Activated T-cell treated with anti-CD3 and anti-CD28 coated beads, Interleukin-2, amount 50 U/mL, for 48 hours (primary cell): ENCODE data around the gene NAV2.

Source experiments
- DNase-seq, 2 experiments: peaks; one replicate each; pipeline ENCODE4 v3.0.0-alpha.2; 2020

NAV2 gene

GRCh38 chr11:20011307-20011951 is 298.8 kb downstream of the NAV2 start:
- DNase-seq, result no peak

- DNase-seq, result no peak
Observed at GRCh38 chr11:20013346-20014066, 300.9 kb downstream of the NAV2 start.

DNA sequence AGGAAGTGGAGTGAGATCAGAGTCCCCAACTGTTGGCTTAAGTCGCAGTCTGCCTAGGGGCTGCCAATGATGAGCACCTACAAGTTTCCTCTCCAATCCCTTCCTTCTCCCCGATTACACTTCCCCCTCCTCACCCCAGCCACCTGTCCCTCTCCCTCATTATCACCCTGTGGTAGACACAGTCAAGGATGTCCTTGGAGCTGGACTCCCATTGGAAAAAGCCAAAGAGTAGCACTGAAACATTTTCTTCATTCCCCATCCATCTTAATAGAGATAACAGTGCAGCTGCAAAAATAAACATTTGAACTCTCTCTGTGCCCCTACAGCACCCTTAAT is 301.4 kb downstream of the NAV2 start:
- no peak for DNase-seq

- DNase-seq, result no peak
Observed at GRCh38 chr11:20015101-20015500, 302.5 kb downstream of the NAV2 start.

- no peak for DNase-seq
Observed at GRCh38 chr11:20015529-20016427, 303.1 kb downstream of the NAV2 start.

DNA sequence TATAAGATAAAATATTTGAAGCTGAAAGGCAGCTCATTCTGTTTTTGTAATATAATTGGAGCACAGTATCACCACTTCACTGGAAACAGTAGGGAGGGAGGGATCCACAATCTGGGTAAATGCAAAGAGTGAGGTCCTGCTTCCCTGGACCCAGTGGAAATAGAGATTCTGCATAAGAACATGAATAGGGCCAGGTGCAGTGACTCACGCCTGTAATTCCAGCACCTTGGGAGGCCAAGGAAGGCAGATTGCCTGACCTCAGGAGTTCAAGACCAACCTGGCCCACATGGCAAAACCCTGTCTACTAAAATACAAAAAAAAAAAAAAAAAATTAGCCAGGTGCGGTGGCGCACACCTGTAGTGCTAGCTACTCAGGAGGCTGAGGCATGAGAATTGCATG is 303.9 kb downstream of the NAV2 start:
- DNase-seq, result no peak

- no peak for DNase-seq
Observed at GRCh38 chr11:20017320-20017719, 304.7 kb downstream of the NAV2 start.

DNA sequence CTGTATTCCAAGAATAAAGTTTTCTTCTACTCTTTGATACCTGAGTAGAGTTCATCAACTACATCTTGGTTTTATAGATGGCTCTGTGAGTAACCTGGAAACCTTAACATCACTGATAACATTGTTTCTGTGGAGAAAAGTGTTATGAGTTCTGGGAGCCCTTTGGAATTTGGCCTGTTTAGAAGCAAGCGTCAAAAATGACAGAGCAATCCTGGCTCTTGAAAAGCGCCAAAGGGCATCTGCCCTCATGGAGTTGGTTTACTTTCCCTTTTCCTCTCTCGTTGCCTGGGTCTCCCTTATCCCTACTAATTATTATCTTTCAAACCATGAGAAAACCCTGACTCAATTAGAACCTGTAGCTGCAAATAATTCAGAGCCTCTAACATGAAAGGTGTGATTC is 307.6 kb downstream of the NAV2 start:
- DNase-seq, result no peak

- DNase-seq, result no peak
Observed at GRCh38 chr11:20020716-20021115, 308.1 kb downstream of the NAV2 start.

DNA sequence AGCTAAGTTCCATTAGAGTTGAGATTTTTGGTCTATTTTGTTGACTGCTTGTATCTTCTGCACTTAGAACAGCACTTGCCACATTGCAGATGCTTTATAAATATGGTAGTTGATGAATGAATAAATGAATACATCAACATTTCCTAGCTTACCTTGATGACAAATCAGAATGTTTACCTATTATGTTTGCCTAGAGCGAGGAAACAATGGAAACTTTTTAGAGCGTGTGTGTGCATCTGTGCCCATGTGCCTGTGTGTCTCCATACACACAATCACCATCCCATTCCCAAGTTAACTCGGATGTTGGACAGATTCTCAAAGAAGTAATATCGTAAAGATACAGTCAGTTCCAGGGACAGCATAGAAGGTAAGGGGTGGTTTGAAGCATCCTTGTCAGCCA is 308.6 kb downstream of the NAV2 start:
- DNase-seq, result no peak

GRCh38 chr11:20021771-20022362 is 309.2 kb downstream of the NAV2 start:
- DNase-seq, result no peak

DNA sequence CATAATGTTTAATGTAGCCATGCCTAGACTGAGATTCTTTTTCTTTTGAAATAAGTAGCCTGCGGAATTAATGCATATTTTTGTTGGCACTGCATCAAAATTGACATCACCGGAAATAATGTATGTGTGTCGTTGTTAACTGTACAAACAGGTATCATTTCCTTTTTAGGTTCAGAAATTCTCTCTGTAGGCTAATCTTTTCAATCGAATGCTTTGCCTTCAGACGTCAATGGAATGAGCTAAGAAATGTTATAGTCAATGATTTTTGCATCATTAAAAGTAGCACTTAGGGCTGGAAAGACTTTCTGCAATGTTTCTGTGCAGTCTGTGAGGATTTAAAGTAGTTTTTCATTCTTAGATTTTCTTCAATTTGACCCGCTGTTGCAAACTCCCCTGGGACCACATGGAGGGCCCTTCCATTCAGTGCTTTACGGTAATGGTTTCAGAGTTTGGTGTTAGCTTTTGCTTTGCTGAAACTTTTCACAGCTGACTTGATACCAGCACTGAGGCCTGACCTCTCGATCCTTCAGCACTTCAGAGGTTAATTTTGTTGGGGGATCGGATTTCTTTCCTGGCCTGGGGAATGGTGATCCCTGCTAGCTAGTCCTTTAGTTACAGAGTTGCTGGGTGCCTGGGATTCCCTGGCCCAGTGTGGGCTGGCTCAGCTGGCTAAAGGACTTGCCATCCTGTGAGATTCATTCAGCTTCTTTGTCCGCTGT is 309.9 kb downstream of the NAV2 start:
- no peak for DNase-seq

DNA sequence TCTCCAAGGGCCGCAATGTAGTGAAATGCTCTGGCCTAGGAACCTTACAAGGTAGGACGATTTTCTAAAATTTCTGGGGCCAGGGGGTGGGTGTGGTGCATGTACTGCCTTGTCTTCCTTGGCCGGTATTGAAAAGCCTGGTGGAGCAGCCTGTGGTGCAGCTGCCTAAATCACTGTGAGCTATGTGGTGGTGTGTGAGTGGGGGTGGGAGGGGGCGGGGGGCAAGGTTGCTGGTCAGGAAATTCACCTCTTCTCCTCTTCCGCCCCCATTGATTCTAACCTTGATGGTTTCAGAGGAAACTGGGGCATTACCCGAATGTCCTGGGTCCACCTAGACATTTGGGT is 310.4 kb downstream of the NAV2 start:
- DNase-seq, result no peak

- no peak for DNase-seq
Observed at GRCh38 chr11:20024172-20024935, 311.7 kb downstream of the NAV2 start.

- no peak for DNase-seq
Observed at GRCh38 chr11:20025332-20025840, 312.7 kb downstream of the NAV2 start.

GRCh38 chr11:20026629-20027555 is 314.3 kb downstream of the NAV2 start:
- no peak for DNase-seq

DNA sequence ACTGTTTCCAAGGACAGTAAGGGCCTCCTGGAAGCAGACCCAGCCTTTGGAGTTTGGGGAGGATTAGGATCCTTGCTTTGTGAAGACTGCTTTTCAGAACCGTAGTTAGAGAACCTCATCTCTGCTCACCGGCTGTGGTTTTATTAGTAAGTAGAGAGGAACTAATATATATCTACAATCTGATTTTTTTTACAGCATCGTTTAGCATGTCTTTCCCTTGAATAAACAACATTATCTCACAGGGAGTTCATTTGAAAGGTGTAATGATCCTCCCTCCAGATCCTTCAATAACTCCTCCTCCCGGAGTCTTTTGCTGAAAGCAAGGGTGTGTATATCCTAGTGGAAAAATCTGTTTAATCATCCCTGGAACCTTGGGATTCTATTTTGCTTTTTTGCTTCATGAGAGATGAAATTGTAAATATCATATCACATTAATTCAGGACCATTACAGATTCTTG is 314.9 kb downstream of the NAV2 start:
- DNase-seq, result no peak

- no peak for DNase-seq
Observed at GRCh38 chr11:20029193-20029592, 316.6 kb downstream of the NAV2 start.

- DNase-seq, result no peak
Observed at GRCh38 chr11:20030472-20030871, 317.8 kb downstream of the NAV2 start.

- no peak for DNase-seq
Observed at GRCh38 chr11:20031155-20032001, 318.7 kb downstream of the NAV2 start.
